H9 (cell line): ENCODE data around the gene DNAAF2. TPM values are rescaled to one million over a fixed set of nuclear protein-coding genes. Genes with fewer than 3 reads are reported as not detected.
A peak's percentile ranks its signal among the peaks of the same experiment; 100 is the strongest.

Experiments used
- DNase-seq: peaks from one replicate; pipeline ENCODE4 v3.0.0-alpha.2; 2017
- H2AFZ ChIP-seq: one replicate; pipeline ENCODE4 v1.6.1; 2013; ENCODE audit warnings: mild to moderate bottlenecking, low read length, control low read depth, moderate library complexity
- H2AK5ac ChIP-seq: 2 replicates; pipeline ENCODE4 v1.6.1; 2013; ENCODE audit warnings: low read length, control low read depth, mixed read lengths; ENCODE audit not compliant: insufficient read length
- H2BK120ac ChIP-seq: one replicate; pipeline ENCODE4 v1.6.1; 2013; ENCODE audit warnings: low read depth, mild to moderate bottlenecking, low read length, control low read depth, inconsistent platforms; ENCODE audit not compliant: poor library complexity, severe bottlenecking
- H2BK12ac ChIP-seq: 2 replicates; pipeline ENCODE4 v1.6.1; 2013; ENCODE audit warnings: low read length, control low read depth, mixed read lengths, low read depth; ENCODE audit not compliant: insufficient read length
- H2BK15ac ChIP-seq: 2 replicates; pipeline ENCODE4 v1.6.1; 2013; ENCODE audit warnings: low read depth, low read length, control low read depth
- H2BK20ac ChIP-seq: one replicate; pipeline ENCODE4 v1.6.1; 2013; ENCODE audit warnings: low read depth, mild to moderate bottlenecking, low read length, control low read depth, inconsistent platforms; ENCODE audit not compliant: poor library complexity, severe bottlenecking
- H2BK5ac ChIP-seq: 2 replicates; pipeline ENCODE4 v1.6.1; 2013; ENCODE audit warnings: low read length, control low read depth, mixed read lengths; ENCODE audit not compliant: insufficient read length
- H3K14ac ChIP-seq: 2 replicates; pipeline ENCODE4 v1.6.1; 2013; ENCODE audit warnings: low read length, control low read depth; ENCODE audit not compliant: insufficient read depth
- H3K18ac ChIP-seq: 2 replicates; pipeline ENCODE4 v1.6.1; 2013; ENCODE audit warnings: low read depth, mild to moderate bottlenecking, mixed read lengths, low read length, control low read depth; ENCODE audit not compliant: insufficient read length
- H3K23ac ChIP-seq: 2 replicates; pipeline ENCODE4 v1.6.1; 2013; ENCODE audit warnings: low read length, control low read depth, mixed read lengths, low read depth; ENCODE audit not compliant: insufficient read length
- H3K23me2 ChIP-seq: 2 replicates; pipeline ENCODE4 v1.6.1; 2013; ENCODE audit warnings: low read depth, mild to moderate bottlenecking, mixed read lengths, low read length, control low read depth; ENCODE audit not compliant: insufficient read length, poor library complexity, severe bottlenecking
- H3K27ac ChIP-seq: 2 replicates; pipeline ENCODE4 v1.5.1; 2013; ENCODE audit warnings: low read length, control low read depth, mixed read lengths, low read depth; ENCODE audit not compliant: insufficient read length
- H3K27me3 ChIP-seq: 2 replicates; pipeline ENCODE4 v1.6.1; 2013; ENCODE audit warnings: low read length, control low read depth, inconsistent platforms; ENCODE audit not compliant: insufficient read depth
- H3K4ac ChIP-seq: 2 replicates; pipeline ENCODE4 v1.6.1; 2013; ENCODE audit warnings: low read depth, mild to moderate bottlenecking, control low read depth, inconsistent platforms, low read length, moderate library complexity
- H3K4me1 ChIP-seq: 2 replicates; pipeline ENCODE4 v1.6.1; 2013; ENCODE audit warnings: low read length, control low read depth, inconsistent platforms; ENCODE audit not compliant: insufficient read depth
- H3K4me2 ChIP-seq: 2 replicates; pipeline ENCODE4 v1.6.1; 2013; ENCODE audit warnings: low read length, control low read depth, mixed read lengths; ENCODE audit not compliant: insufficient read length, insufficient read depth
- H3K56ac ChIP-seq: 2 replicates; pipeline ENCODE4 v1.6.1; 2013; ENCODE audit warnings: low read depth, mild to moderate bottlenecking, mixed read lengths, low read length, control low read depth; ENCODE audit not compliant: insufficient read length
- H3K79me1 ChIP-seq: 2 replicates; pipeline ENCODE4 v1.6.1; 2013; ENCODE audit warnings: low read depth, mild to moderate bottlenecking, moderate library complexity, low read length, control low read depth, inconsistent platforms; ENCODE audit not compliant: insufficient read depth, poor library complexity, severe bottlenecking
- H3K79me2 ChIP-seq: 2 replicates; pipeline ENCODE4 v1.6.1; 2013; ENCODE audit warnings: low read length, control low read depth, inconsistent platforms; ENCODE audit not compliant: insufficient read depth
- H3K9ac ChIP-seq: 2 replicates; pipeline ENCODE4 v1.6.1; 2013; ENCODE audit warnings: low read length, control low read depth, mixed read lengths; ENCODE audit not compliant: insufficient read length; ENCODE audit errors: extremely low read depth
- H3K9me3 ChIP-seq: one replicate; pipeline ENCODE4 v1.6.1; 2013; ENCODE audit warnings: low read depth, low read length, inconsistent platforms; ENCODE audit not compliant: control insufficient read depth
- H3T11ph ChIP-seq: one replicate; pipeline ENCODE4 v1.6.1; 2013; ENCODE audit warnings: mild to moderate bottlenecking, low read length, control low read depth, inconsistent platforms
- H4K20me1 ChIP-seq: one replicate; pipeline ENCODE4 v1.6.1; 2013; ENCODE audit not compliant: control insufficient read depth, insufficient read length, insufficient read depth
- H4K5ac ChIP-seq: 2 replicates; pipeline ENCODE4 v1.6.1; 2013; ENCODE audit warnings: low read depth, mild to moderate bottlenecking, mixed read lengths, low read length, control low read depth; ENCODE audit not compliant: insufficient read length
- H4K8ac ChIP-seq: replicated peaks from 2 replicates; pipeline ENCODE4 v1.6.1; 2013; ENCODE audit warnings: low read length, control low read depth, mixed read lengths, low read depth; ENCODE audit not compliant: insufficient read length
- H4K91ac ChIP-seq: 2 replicates; pipeline ENCODE4 v1.6.1; 2013; ENCODE audit warnings: low read depth, mild to moderate bottlenecking, moderate library complexity, mixed read lengths, low read length, control low read depth; ENCODE audit not compliant: insufficient read length
- H3K27ac Mint-ChIP-seq, 3 experiments: 2 replicates in 2 of 3; 3 replicates in 1 of 3; pipeline ENCODE4 v1.8.0; 2020 to 2021; ENCODE audit warnings: mixed read lengths in 3 of 3, mild to moderate bottlenecking in 1 of 3, moderate library complexity in 1 of 3
- H3K27me3 Mint-ChIP-seq: 2 replicates; pipeline ENCODE4 v1.8.0; 2021; ENCODE audit warnings: low read depth, mild to moderate bottlenecking, moderate library complexity, mixed read lengths
- H3K36me3 Mint-ChIP-seq, 3 experiments: 2 replicates in 2 of 3; 3 replicates in 1 of 3; pipeline ENCODE4 v1.8.0; 2020 to 2021; ENCODE audit warnings: low read depth in 3 of 3, mixed read lengths in 3 of 3; ENCODE audit not compliant: insufficient read depth in 1 of 3
- H3K4me1 Mint-ChIP-seq, 2 experiments: 2 replicates each; pipeline ENCODE4 v1.8.0; 2020; ENCODE audit warnings: mixed read lengths in 2 of 2
- H3K4me3 Mint-ChIP-seq, 2 experiments: 2 replicates in 1 of 2; 3 replicates in 1 of 2; pipeline ENCODE4 v1.8.0; 2020 to 2021; ENCODE audit warnings: mild to moderate bottlenecking in 2 of 2, mixed read lengths in 2 of 2, moderate library complexity in 1 of 2
- H3K9me3 Mint-ChIP-seq, 2 experiments: 2 replicates in 1 of 2; 3 replicates in 1 of 2; pipeline ENCODE4 v1.8.0; 2020; ENCODE audit warnings: mild to moderate bottlenecking in 2 of 2, mixed read lengths in 2 of 2, moderate library complexity in 1 of 2
- CTCF ChIP-seq: fragments of 200-600 bp; sonication (generic); conservative IDR thresholded peaks from 3 replicates; pipeline ENCODE4 v1.8.0; 2021; ENCODE audit warnings: antibody characterized with exemption, mild to moderate bottlenecking
- WGBS: extraction: QIAGEN DNeasy Blood & Tissue Kit; methylation state at CpG from one replicate; pipeline ENCODE4 v1.1.7; 2013; ENCODE audit warnings: missing lambda C conversion rate, low lambda C conversion rate, mixed read lengths; ENCODE audit not compliant: insufficient read length; ENCODE audit errors: extremely low coverage; 5-methylcytosine and 5-hydroxymethylcytosine counted together
- total RNA-seq: library from RNA; stranded (reverse); gene quantifications from 2 replicates; pipeline ENCODE4 v1.2.1, GENCODE V29; 2021

DNAAF2 gene
- total RNA-seq, 1 experiment from 2014 or later, result 26.3 TPM

- Mint-ChIP-seq H3K4me3 (0 out of 5 replicates have a peak overlapping the region, but pooled peaks of 1 of the 2 experiments have one; percentile 23), H3K27me3 (no peaks in the 10 kb centered on the region), H3K4me1 (peaks cover 15 to 18% of the 10 kb centered on the region in 2 experiments), H3K36me3 (peaks cover 8 to 40% (median 12%) of the 10 kb centered on the region in 3 experiments), H3K9me3 (no peaks in the 10 kb centered on the region), H3K27ac (no peak overlapping the region)
- Histone ChIP-seq H2BK20ac (no peak overlapping the region), H3K56ac (no peak overlapping the region), H3K4me1 (peaks cover 4% of the 10 kb centered on the region; the same call in 1 of the 2 replicates), H3K4me2 (no peak overlapping the region), H3T11ph (no peak overlapping the region), H4K91ac (no peak overlapping the region), H3K18ac (no peak overlapping the region), H3K23me2 (peaks cover 12% of the 10 kb centered on the region), H3K27me3 (no peaks in the 10 kb centered on the region), H4K20me1 (no peaks in the 10 kb centered on the region), H2BK120ac (no peak overlapping the region), H3K9ac (no peak overlapping the region), H2BK12ac (no peak overlapping the region), H3K14ac (no peak overlapping the region), H2BK15ac (no peak overlapping the region), H3K79me1 (no peaks in the 10 kb centered on the region), H3K23ac (no peak overlapping the region), H3K27ac (no peak overlapping the region), H3K4ac (no peak overlapping the region), H2AFZ (no peak overlapping the region), H3K79me2 (peaks cover 11% of the 10 kb centered on the region; the same call in 1 of the 2 replicates), H2AK5ac (no peak overlapping the region), H2BK5ac (no peak overlapping the region), H4K5ac (no peak overlapping the region), H3K9me3 (no peaks in the 10 kb centered on the region), H4K8ac (no peak overlapping the region)
- DNase-seq, result no peak
- no CpG with 5 or more reads among the region's 6 CpGs for WGBS
- TF ChIP-seq CTCF, result no peak
Measured at GRCh38 chr14:49623941-49624839, 10.9 kb downstream of the DNAAF2 start.
